NCI-H1694 (cell line): Measurements from ENCODE around the gene MAP3K5.
"Not testable (repeated sequence)": the region's sequence is repeated elsewhere in the genome, so short reads cannot be mapped to it uniquely, and the experiment has no call there.

Experiments used
- DNase-seq: peaks from one replicate; lab custom pipeline; 2025; lab: John Stamatoyannopoulos, UW

MAP3K5 gene

GRCh38 chr6:136772685-136773472, 19.4 kb downstream of the MAP3K5 start:
- DNase-seq = no peak

DNA sequence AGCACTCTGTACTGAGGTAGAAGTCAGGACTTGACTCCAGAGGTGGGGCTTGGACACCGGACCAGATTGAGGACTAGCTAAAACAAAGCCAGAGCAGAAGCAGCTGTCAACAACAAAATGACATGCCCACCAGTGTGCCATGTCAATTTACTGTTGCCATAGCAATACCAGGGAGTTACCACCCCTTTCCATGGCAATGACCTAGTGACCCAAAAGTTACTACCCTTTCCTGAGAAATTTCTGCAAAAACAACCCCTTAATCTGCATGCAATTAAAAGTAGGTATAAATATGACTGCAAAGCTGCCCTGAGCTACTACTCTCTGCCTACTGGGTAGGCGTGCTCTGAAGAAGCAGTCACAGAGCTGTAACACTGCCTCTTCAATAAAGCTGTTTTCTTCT, 21.0 kb downstream of the MAP3K5 start:
- DNase-seq = no peak

- no peak for DNase-seq
Measured at GRCh38 chr6:136769759-136770158, 22.5 kb downstream of the MAP3K5 start.

GRCh38 chr6:136769124-136769523, 23.2 kb downstream of the MAP3K5 start:
- DNase-seq = no peak

GRCh38 chr6:136767570-136768309, 24.5 kb downstream of the MAP3K5 start:
- DNase-seq = no peak

GRCh38 chr6:136767103-136767502, 25.2 kb downstream of the MAP3K5 start:
- no peak for DNase-seq

- DNase-seq = no peak
Measured at GRCh38 chr6:136766274-136766673, 26.0 kb downstream of the MAP3K5 start.

GRCh38 chr6:136764517-136764993, 27.7 kb downstream of the MAP3K5 start:
- no peak for DNase-seq

DNA sequence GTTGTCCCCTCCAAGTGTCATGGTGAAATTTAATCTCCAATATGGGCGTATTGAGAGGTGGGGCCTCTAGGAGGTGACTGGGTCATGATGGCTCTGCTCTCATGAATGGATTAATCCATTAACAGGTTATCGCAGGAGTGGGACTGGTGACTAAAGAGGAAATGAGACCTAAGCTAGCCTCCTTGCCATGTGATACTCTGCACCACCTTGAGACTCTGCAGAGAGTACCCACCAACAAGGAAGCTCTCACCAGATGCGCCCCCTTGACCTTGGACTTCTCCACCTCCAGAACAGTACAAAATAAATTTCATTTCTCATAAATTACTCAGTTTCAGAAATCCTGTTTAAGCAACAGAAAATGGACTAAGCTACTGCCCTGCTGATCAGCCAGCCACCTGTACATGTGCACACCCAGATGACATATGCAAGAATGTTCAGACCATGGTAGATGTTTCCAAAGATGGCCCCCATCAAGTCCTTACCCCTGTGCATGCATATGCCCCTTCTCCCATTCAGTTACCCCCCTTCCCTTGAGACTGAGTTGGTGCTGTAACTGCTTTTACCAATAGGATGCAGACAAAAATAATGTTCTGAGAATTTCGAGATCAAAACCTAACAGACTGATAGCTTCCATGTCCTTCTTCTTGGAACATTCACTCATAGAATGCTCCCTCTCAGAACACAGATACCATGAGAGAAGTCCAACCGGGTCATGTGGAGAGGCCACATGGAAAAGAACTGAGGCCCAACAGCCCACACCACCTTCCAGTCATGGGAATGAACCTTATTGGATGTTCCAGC, 28.4 kb downstream of the MAP3K5 start:
- DNase-seq = no peak

GRCh38 chr6:136763255-136763654, 29.0 kb downstream of the MAP3K5 start:
- no peak for DNase-seq

GRCh38 chr6:136762022-136762975, 30.0 kb downstream of the MAP3K5 start:
- DNase-seq = no peak

DNA sequence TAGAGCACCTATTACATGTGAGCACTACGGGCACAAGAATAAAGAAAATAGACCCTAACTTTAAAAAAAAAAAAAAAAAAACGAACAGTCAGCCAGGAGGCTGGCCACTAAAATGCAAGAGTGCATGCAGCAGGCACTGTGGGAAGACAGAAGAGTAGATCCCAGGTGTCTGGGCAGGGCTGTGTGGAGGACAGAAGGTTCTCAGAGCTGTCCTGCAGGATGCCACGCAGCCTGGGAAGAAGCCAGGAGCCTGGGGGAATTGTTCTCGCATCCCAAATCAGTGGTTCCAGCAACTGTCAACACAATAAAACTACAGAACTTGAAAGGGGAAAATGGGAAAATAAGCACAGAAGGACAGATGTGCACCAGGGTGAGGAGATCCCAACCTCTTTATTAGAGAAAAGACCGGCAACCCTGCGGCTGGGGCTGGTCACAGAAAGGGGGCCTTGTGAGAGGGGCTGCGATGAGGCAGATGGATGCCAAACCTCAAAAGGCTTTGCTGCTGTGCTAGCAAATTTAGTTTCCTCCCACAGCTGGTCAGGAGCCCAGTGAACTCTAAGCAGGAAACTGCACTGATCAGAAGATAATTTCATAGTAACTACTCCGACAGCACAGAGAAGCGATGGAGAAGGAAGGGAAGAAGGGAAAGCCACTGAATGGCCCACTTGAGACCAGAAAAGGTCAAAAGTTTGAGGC, 30.9 kb downstream of the MAP3K5 start:
- DNase-seq = no peak

GRCh38 chr6:136760781-136761180, 31.5 kb downstream of the MAP3K5 start:
- DNase-seq = not testable (repeated sequence)

GRCh38 chr6:136757150-136757549, 35.1 kb downstream of the MAP3K5 start:
- no peak for DNase-seq

DNA sequence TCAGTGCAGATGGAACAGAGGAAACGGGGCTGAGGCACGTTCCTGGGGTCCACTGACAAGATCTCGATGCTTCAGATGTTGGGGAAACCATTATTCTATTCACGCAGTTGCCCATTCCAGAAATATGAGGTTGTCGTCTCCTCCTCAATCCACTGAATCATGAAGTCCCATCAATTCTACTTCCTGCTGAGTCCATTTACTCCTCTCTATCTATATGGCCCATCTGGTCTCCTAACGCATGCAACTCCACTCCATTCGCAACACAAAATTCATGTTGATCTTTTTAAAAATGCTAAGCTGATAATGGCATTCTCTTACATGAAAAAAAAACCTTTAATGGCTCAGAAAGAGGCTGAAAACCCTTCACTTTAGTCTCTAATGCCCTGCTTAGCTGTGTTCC, 37.5 kb downstream of the MAP3K5 start:
- DNase-seq = no peak

DNA sequence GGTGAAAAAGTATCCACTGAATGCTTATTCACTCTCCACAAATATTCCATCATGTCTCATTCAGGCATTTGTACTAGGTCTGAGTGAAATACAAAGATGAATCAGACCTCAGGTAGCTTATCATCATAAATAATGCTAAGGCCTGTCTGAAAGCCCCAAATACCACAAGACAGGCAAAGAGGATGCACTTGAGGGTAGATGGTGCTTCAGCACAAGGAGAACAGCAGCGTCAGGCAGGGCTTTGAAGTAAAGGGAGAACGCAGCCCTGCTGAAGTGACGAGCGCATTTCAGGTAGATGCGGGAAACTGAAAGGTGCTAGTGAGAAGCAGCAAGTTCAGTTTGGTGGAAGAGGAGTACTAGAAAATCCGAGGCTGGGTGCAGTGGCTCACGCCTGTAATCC, 38.7 kb downstream of the MAP3K5 start:
- no peak for DNase-seq

GRCh38 chr6:136752554-136752953, 39.7 kb downstream of the MAP3K5 start:
- DNase-seq = no peak

DNA sequence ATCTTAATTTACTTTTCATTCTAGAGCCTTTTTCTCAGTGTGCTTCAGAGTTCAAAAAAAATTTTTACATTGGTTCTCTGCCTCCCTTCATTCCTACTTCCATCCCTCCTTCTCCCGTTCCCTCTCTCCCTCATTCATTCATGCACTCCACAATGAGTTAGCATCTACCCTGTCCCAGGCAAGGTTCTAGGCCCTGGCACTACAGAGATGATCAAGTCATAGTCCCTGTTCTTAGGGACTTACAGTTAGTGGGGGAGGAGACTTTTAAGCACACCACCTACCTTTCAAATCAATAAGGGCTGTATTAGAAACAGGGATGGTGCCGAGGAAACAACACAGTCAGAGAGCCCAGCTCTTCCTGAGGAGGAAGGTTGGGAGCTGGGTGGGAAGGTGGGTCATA, 40.3 kb downstream of the MAP3K5 start:
- DNase-seq = no peak

- DNase-seq = no peak
Measured at GRCh38 chr6:136751522-136751956, 40.7 kb downstream of the MAP3K5 start.

- DNase-seq = no peak
Measured at GRCh38 chr6:136750696-136751521, 41.4 kb downstream of the MAP3K5 start.
